HG02642 (cell line): Measurements from ENCODE around the gene FADD.

ENCODE experiments used
- ATAC-seq: cut with Tn5 transposase; IDR thresholded peaks from one replicate; pipeline ENCODE4 v1.9.1; 2021; ENCODE audit warnings: mild to moderate bottlenecking; ENCODE audit not compliant: unreplicated experiment, poor library complexity

The FADD gene

GRCh38 chr11:70202920-70203750 is at the start of gene FADD:
Gene FADD (plus strand): TSS chr11:70203296. CDS start chr11:70203460, 164 bp downstream.
- peak; percentile 68 for ATAC-seq

GRCh38 chr11:70155386-70155785 is 47.7 kb upstream of the FADD start:
- no peak for ATAC-seq

GRCh38 chr11:70156291-70157037 is 46.6 kb upstream of the FADD start:
- no peak for ATAC-seq

GRCh38 chr11:70158201-70158600 is 44.9 kb upstream of the FADD start:
- ATAC-seq = no peak

- ATAC-seq = no peak
Observed at GRCh38 chr11:70158757-70159389, 44.2 kb upstream of the FADD start.

- ATAC-seq = no peak
Observed at GRCh38 chr11:70159627-70160570, 43.2 kb upstream of the FADD start.

- no peak for ATAC-seq
Observed at GRCh38 chr11:70161043-70161625, 42.0 kb upstream of the FADD start.

- no peak for ATAC-seq
Observed at GRCh38 chr11:70164705-70165104, 38.4 kb upstream of the FADD start.

GRCh38 chr11:70167120-70167519 is 36.0 kb upstream of the FADD start:
- ATAC-seq = no peak

- ATAC-seq = no peak
Observed at GRCh38 chr11:70167723-70168404, 35.2 kb upstream of the FADD start.

GRCh38 chr11:70168405-70168754 is 34.7 kb upstream of the FADD start:
- ATAC-seq = no peak

GRCh38 chr11:70169127-70169526 is 34.0 kb upstream of the FADD start:
- ATAC-seq = no peak

GRCh38 chr11:70169632-70170031 is 33.5 kb upstream of the FADD start:
- no peak for ATAC-seq

- no peak for ATAC-seq
Observed at GRCh38 chr11:70170596-70171210, 32.4 kb upstream of the FADD start.

GRCh38 chr11:70173018-70173417 is 30.1 kb upstream of the FADD start:
- no peak for ATAC-seq

GRCh38 chr11:70174547-70175235 is 28.4 kb upstream of the FADD start:
- no peak for ATAC-seq

GRCh38 chr11:70175236-70175698 is 27.8 kb upstream of the FADD start:
- no peak for ATAC-seq
